H1 (cell line): ENCODE results near the gene AIG1. TPM values are rescaled to one million over a fixed set of nuclear protein-coding genes. Genes with fewer than 3 reads are reported as not detected.

Experiments used
- CTCF ChIA-PET: fragments of 300-600 bp; sonication (Branson Sonifier 250); formaldehyde crosslinking; loops from one replicate; lab custom pipeline; 2021; ENCODE audit not compliant: partially characterized antibody; lab: Charles Lee
- POLR2A ChIA-PET: fragments of 300-600 bp; sonication (Branson Sonifier 250); formaldehyde crosslinking; loops from one replicate; lab custom pipeline; 2021; ENCODE audit warnings: inconsistent platforms; ENCODE audit not compliant: partially characterized antibody; lab: Charles Lee
- DNase-seq, 2 experiments: peaks; one replicate each; pipeline versions ENCODE4 v3.0.0 to v3.0.0-alpha.2; 2010 to 2022; ENCODE audit warnings: low spot score in 2 of 2, low read depth in 1 of 2, mixed read lengths in 1 of 2
- FAIRE-seq: peaks from 2 replicates; lab custom pipeline; 2011; peaks lifted over from hg19 to GRCh38; lab: Jason Lieb, UNC
- H2AFZ ChIP-seq: 2 replicates; pipeline ENCODE4 v1.8.1; 2012; ENCODE audit warnings: low read length, inconsistent platforms
- H2AK5ac ChIP-seq: 2 replicates; pipeline ENCODE4 v1.6.1; 2013; ENCODE audit warnings: low read depth, low read length
- H2BK120ac ChIP-seq: replicated peaks from 2 replicates; pipeline ENCODE3; 2013; ENCODE audit warnings: low read depth, low read length, inconsistent platforms
- H2BK12ac ChIP-seq: 2 replicates; pipeline ENCODE4 v1.6.1; 2013; ENCODE audit warnings: low read depth, low read length
- H2BK15ac ChIP-seq: 2 replicates; pipeline ENCODE4 v1.6.1; 2013; ENCODE audit warnings: low read length
- H2BK20ac ChIP-seq: 2 replicates; pipeline ENCODE4 v1.6.1; 2013; ENCODE audit warnings: low read length
- H2BK5ac ChIP-seq: 2 replicates; pipeline ENCODE4 v1.6.1; 2013; ENCODE audit warnings: low read depth, low read length
- H3K14ac ChIP-seq: 2 replicates; pipeline ENCODE4 v1.6.1; 2013; ENCODE audit warnings: inconsistent platforms; ENCODE audit not compliant: insufficient read length
- H3K18ac ChIP-seq: 2 replicates; pipeline ENCODE4 v1.6.1; 2013; ENCODE audit warnings: low read length; ENCODE audit errors: extremely low read depth
- H3K23ac ChIP-seq: 2 replicates; pipeline ENCODE4 v1.6.1; 2013; ENCODE audit warnings: inconsistent platforms; ENCODE audit not compliant: insufficient read length
- H3K23me2 ChIP-seq: 2 replicates; pipeline ENCODE4 v1.6.1; 2013; ENCODE audit warnings: low read depth, low read length
- H3K27ac ChIP-seq: 2 replicates; pipeline ENCODE4 v1.6.1; 2011; ENCODE audit warnings: low read depth, low read length, inconsistent platforms
- H3K27me3 ChIP-seq, 4 experiments: replicated peaks in 1 of 4; 1 replicate in 1 of 4; 2 replicates in 3 of 4; pipeline versions ENCODE4 v1.6.1 to v1.8.1; 2011 to 2013; ENCODE audit warnings: low read length in 3 of 4, mild to moderate bottlenecking in 3 of 4, inconsistent platforms in 2 of 4, mixed read lengths in 2 of 4, moderate library complexity in 1 of 4; ENCODE audit not compliant: control insufficient read depth in 3 of 4, insufficient read depth in 3 of 4; ENCODE audit errors: extremely low read depth in 1 of 4
- H3K36me3 ChIP-seq, 4 experiments: 2 replicates each; pipeline versions ENCODE4 v1.6.1 to v1.8.1; 2011 to 2013; ENCODE audit warnings: mild to moderate bottlenecking in 4 of 4, low read length in 3 of 4, moderate library complexity in 2 of 4, control low read depth in 1 of 4, inconsistent platforms in 1 of 4; ENCODE audit not compliant: insufficient read depth in 4 of 4, control insufficient read depth in 2 of 4
- H3K4ac ChIP-seq: replicated peaks from 2 replicates; pipeline ENCODE3; 2013; ENCODE audit warnings: low read length, low read depth, mixed read lengths, inconsistent platforms; ENCODE audit not compliant: insufficient read length
- H3K4me1 ChIP-seq, 4 experiments: replicated peaks in 1 of 4; 1 replicate in 1 of 4; 2 replicates in 3 of 4; pipeline versions ENCODE4 v1.6.1 to v1.8.1; 2011 to 2013; ENCODE audit warnings: low read length in 3 of 4, inconsistent platforms in 2 of 4, mixed read lengths in 1 of 4; ENCODE audit not compliant: insufficient read depth in 4 of 4, control insufficient read depth in 3 of 4
- H3K4me2 ChIP-seq, 2 experiments: 2 replicates each; pipeline versions ENCODE4 v1.6.1 to v1.8.1; 2011 to 2013; ENCODE audit warnings: low read depth in 2 of 2, low read length in 2 of 2, control low read depth in 1 of 2, inconsistent platforms in 1 of 2, mild to moderate bottlenecking in 1 of 2; ENCODE audit not compliant: insufficient read depth in 1 of 2
- H3K4me3 ChIP-seq, 4 experiments: fragments of 200-600, 300-600 bp in 1 of 4; sonication (generic), shearing (Covaris generic), sonication (Bioruptor Twin) in 1 of 4; 2 replicates each; pipeline versions ENCODE4 v1.5.1 to v1.8.1; 2011 to 2016; ENCODE audit warnings: low read length in 4 of 4, low read depth in 3 of 4, control low read depth in 2 of 4, inconsistent platforms in 2 of 4, mild to moderate bottlenecking in 2 of 4, mixed read lengths in 1 of 4, moderate library complexity in 1 of 4; ENCODE audit not compliant: insufficient read depth in 2 of 4; ENCODE audit errors: extremely low read depth in 1 of 4
- H3K56ac ChIP-seq: replicated peaks from 2 replicates; pipeline ENCODE3; 2013; ENCODE audit warnings: low read depth, mild to moderate bottlenecking, mixed read lengths, low read length, inconsistent platforms; ENCODE audit not compliant: insufficient read length
- H3K79me1 ChIP-seq: 2 replicates; pipeline ENCODE4 v1.6.1; 2013; ENCODE audit warnings: low read depth, low read length, control low read depth
- H3K79me2 ChIP-seq, 2 experiments: 2 replicates each; pipeline versions ENCODE4 v1.6.1 to v1.8.1; 2012 to 2013; ENCODE audit warnings: low read length in 2 of 2, mild to moderate bottlenecking in 2 of 2, inconsistent platforms in 1 of 2; ENCODE audit not compliant: insufficient read depth in 2 of 2, control insufficient read depth in 1 of 2
- H3K9ac ChIP-seq, 4 experiments: replicated peaks in 1 of 4; 1 replicate in 1 of 4; 2 replicates in 3 of 4; pipeline versions ENCODE4 v1.6.1 to v1.8.1; 2011 to 2013; ENCODE audit warnings: low read depth in 3 of 4, low read length in 3 of 4, control low read depth in 2 of 4, mild to moderate bottlenecking in 2 of 4, moderate library complexity in 2 of 4, inconsistent platforms in 1 of 4; ENCODE audit errors: extremely low read depth in 1 of 4
- H3K9me3 ChIP-seq, 2 experiments: 2 replicates each; pipeline versions ENCODE4 v1.6.1 to v1.8.1; 2012 to 2013; ENCODE audit warnings: mild to moderate bottlenecking in 2 of 2, moderate library complexity in 2 of 2, control low read depth in 1 of 2, inconsistent platforms in 1 of 2, low read depth in 1 of 2, low read length in 1 of 2, mixed read lengths in 1 of 2; ENCODE audit not compliant: insufficient read depth in 2 of 2
- H4K20me1 ChIP-seq, 2 experiments: replicated peaks in 1 of 2; 2 replicates each; pipeline versions ENCODE3 to v1.8.1; 2011 to 2013; ENCODE audit warnings: inconsistent platforms in 2 of 2, low read length in 2 of 2, mild to moderate bottlenecking in 1 of 2; ENCODE audit not compliant: insufficient read depth in 2 of 2, control insufficient read depth in 1 of 2
- H4K5ac ChIP-seq: 2 replicates; pipeline ENCODE4 v1.6.1; 2013; ENCODE audit warnings: low read length, low read depth, mixed read lengths, inconsistent platforms; ENCODE audit not compliant: insufficient read length
- H4K8ac ChIP-seq: 2 replicates; pipeline ENCODE4 v1.8.0; 2013; ENCODE audit warnings: mild to moderate bottlenecking, moderate library complexity, low read length, inconsistent platforms; ENCODE audit not compliant: insufficient read depth; ENCODE audit errors: extremely low read depth
- H4K91ac ChIP-seq: replicated peaks from 2 replicates; pipeline ENCODE3; 2013; ENCODE audit warnings: low read length, mixed read lengths, inconsistent platforms; ENCODE audit not compliant: insufficient read length
- BCL11A ChIP-seq, 2 experiments: IDR thresholded peaks; one replicate each; pipeline ENCODE4 v1.6.1; 2011; ENCODE audit warnings: low read depth in 2 of 2, low read length in 2 of 2, mild to moderate bottlenecking in 2 of 2
- CEBPB ChIP-seq: IDR thresholded peaks from 2 replicates; pipeline ENCODE4 v1.6.1; 2012; ENCODE audit warnings: low read depth, low read length
- RFX5 ChIP-seq: IDR thresholded peaks from 2 replicates; pipeline ENCODE4 v1.6.1; 2011; ENCODE audit warnings: low read depth, low read length, improper control_type of control experiment, borderline replicate concordance
- RNF2 ChIP-seq: fragments of 200-900, 300-1000 bp; sonication (generic); IDR thresholded peaks from 2 replicates; pipeline ENCODE4 v1.7.1; 2016; ENCODE audit warnings: borderline replicate concordance, low read depth, mild to moderate bottlenecking, antibody characterized with exemption, low read length; ENCODE audit not compliant: poor library complexity, severe bottlenecking; ENCODE audit errors: missing control alignments
- SP2 ChIP-seq: IDR thresholded peaks from 2 replicates; pipeline ENCODE4 v1.6.1; 2012; ENCODE audit warnings: mild to moderate bottlenecking, low read length, inconsistent platforms
- TEAD4 ChIP-seq: IDR thresholded peaks from 2 replicates; pipeline ENCODE4 v1.6.1; 2012; ENCODE audit warnings: low read depth, low read length, inconsistent platforms, mixed read lengths
- ZNF274 ChIP-seq: IDR thresholded peaks from 2 replicates; pipeline ENCODE4 v1.7.0; 2012; ENCODE audit warnings: low read length, borderline replicate concordance; ENCODE audit errors: extremely low read depth
- WGBS, 2 experiments: shearing (Covaris generic) in 1 of 2; methylation state at CpG; one replicate each; pipeline versions ENCODE4 v1.1.6 to v1.1.7; 2013 to 2015; ENCODE audit warnings: low lambda C conversion rate in 2 of 2, mixed read lengths in 2 of 2, inconsistent platforms in 1 of 2, low coverage in 1 of 2, missing lambda C conversion rate in 1 of 2; ENCODE audit not compliant: insufficient replicate concordance in 2 of 2, insufficient coverage in 1 of 2, insufficient read length in 1 of 2; ENCODE audit errors: extremely low coverage in 1 of 2, missing lambda C conversion rate in 1 of 2; 5-methylcytosine and 5-hydroxymethylcytosine counted together
- polyA plus RNA-seq, 7 experiments: library from polyadenylated mRNA; depleted of rRNA in 3 of 7; stranded (reverse) in 5 of 7; unstranded in 2 of 7; fragments of >200 nt in 5 of 7; fragments of 200-250 nt in 2 of 7; gene quantifications; 1 replicate in 5 of 7; 2 replicates in 1 of 7; 4 replicates in 1 of 7; pipeline versions ENCODE4 v1.2.1 to v1.2.3, GENCODE V29; 2011 to 2013; ENCODE audit warnings: missing spikeins in 2 of 7, mixed read lengths in 2 of 7
- total RNA-seq: library from RNA; stranded (reverse); fragmentation: NEBNext Ultra II Directional; extraction: Animal tissue kit (Norgen Biotek cat#: 25700); gene quantifications from 2 replicates; pipeline ENCODE4 v1.2.1, GENCODE V29; 2021

The AIG1 gene
- total and polyA plus RNA-seq, 2 of the 8 experiments (the other 6 are each of a cell fraction or from before 2014, with no cell fraction given): 56.6 to 58.4 TPM

DNA sequence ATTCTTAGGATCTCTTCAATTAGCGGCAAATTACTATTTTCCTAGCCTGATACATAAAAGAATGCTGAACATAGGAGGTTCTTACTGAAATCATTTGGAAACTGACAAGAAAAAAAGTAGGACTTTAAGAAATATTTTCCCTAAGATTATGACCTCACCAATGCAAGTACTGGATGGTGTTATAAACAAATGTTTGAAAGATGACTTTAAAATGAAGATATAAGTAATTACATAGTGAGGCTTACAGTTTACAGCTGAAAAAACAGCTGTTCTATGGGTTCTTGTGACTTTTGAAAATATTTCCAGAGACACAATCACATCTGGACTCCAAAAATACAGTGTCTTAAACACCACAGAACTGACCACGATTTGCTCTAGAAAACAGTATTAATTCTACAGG is 324.9 kb downstream of the AIG1 start:
- Histone ChIP-seq H3K23me2 (no peaks in the 10 kb centered on the region), H4K5ac (no peak overlapping the region), H3K9me3 (no peaks in the 10 kb centered on the region), H3K23ac (no peak overlapping the region), H2BK5ac (no peak overlapping the region), H3K27me3 (no peaks in the 10 kb centered on the region), H3K4me3 (no peak overlapping the region), H3K14ac (no peak overlapping the region), H2BK15ac (no peak overlapping the region), H3K9ac (no peak overlapping the region), H3K56ac (no peak overlapping the region), H3K27ac (no peak overlapping the region), H3K36me3 (no peaks in the 10 kb centered on the region), H2AFZ (no peak overlapping the region), H2BK20ac (no peak overlapping the region), H4K91ac (no peak overlapping the region), H4K8ac (no peak overlapping the region), H3K79me2 (no peaks in the 10 kb centered on the region), H3K4ac (no peak overlapping the region), H4K20me1 (no peaks in the 10 kb centered on the region), H2BK12ac (no peak overlapping the region), H3K18ac (no peak overlapping the region), H3K79me1 (no peaks in the 10 kb centered on the region), H2AK5ac (no peak overlapping the region), H3K4me2 (no peak overlapping the region), H3K4me1 (no peaks in the 10 kb centered on the region), H2BK120ac (no peak overlapping the region)
- TF ChIP-seq CEBPB: no peak
- TF ChIP-seq RNF2: no peak
- TF ChIP-seq SP2: no peak
- no peak for TF ChIP-seq RFX5
- no peak for TF ChIP-seq BCL11A (IDR thresholded peaks at IDR 0.05; ENCODE audit: low read depth in 2 of 2, low read length in 2 of 2)
- no peak for TF ChIP-seq TEAD4
- no peak for TF ChIP-seq ZNF274
- ChIA-PET POLR2A (no interaction called here), CTCF (interaction anchor here (1.2 to 1.6 kb wide), 3 partner anchors 15 to 48 kb away, joined by 3 to 4 read pairs (median 3); no protein-coding TSS in a partner anchor)
- FAIRE-seq (no peak), DNase-seq (no peak)
- WGBS, 2 experiments: 91% methylated on average over 2 of the region's 2 CpGs; no CpG with 5 or more reads in 1 of the 2 experiments
